SHP77 (cell line): ENCODE data around the gene TXNIP.
A peak's percentile ranks its signal among the peaks of the same experiment; 100 is the strongest.

ENCODE experiments used
- DNase-seq, 2 experiments: peaks; one replicate each; lab custom pipeline; 2025; lab: John Stamatoyannopoulos, UW

TXNIP gene

DNA sequence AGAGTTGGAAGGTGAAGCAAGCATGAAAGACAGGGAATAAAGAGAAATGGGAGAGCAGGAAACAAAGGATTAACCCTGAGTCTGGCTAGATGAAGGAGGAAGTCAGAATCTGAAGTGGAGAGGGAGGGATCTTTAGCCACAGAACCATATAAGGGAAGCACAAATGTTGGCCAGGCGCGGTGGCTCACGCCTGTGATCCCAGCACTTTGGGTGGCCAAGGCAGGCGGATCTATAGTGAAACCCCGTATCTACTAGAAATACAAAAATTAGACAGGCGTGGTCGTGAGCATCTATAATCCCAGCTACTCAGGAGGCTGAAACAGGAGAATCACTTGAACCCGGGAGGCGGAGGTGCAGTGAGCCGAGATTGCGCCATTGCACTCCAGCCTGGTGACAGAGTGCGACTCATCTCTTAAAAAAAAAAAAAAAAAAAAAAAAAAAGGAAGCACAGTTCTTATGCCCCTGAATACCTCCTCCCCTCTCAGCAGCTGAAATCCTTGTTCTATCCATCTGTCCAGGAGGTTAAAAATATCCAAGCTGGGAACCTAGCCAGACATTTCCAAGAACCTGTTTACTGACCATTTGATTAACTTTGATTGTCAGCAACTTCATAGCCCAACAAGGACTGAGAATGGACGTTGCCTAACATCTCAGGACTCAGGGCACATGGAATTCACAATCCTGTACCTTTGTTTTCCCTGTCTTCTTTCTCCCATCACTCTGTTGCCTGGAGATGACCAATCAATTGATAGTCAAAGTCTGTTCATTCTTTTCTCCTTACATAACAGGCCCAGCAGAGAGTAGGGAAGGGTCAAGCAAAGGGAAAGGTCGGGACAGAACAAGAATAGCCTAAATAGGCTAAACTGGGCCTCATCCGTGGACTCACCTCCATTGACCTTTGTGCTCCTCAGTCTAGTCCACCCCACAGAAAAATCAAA is 10.6 kb downstream of the TXNIP start:
- peak; percentile 48 to 50 for DNase-seq

- DNase-seq: no peak
Measured at GRCh38 chr1:145985129-145985501, 11.3 kb downstream of the TXNIP start.

GRCh38 chr1:145983960-145984830 is 12.2 kb downstream of the TXNIP start:
- no peak for DNase-seq

- DNase-seq: no peak
Measured at GRCh38 chr1:145983206-145983675, 13.1 kb downstream of the TXNIP start.

- DNase-seq: no peak
Measured at GRCh38 chr1:145982010-145982723, 14.2 kb downstream of the TXNIP start.

GRCh38 chr1:145980457-145980994 is 15.9 kb downstream of the TXNIP start:
- no peak for DNase-seq

DNA sequence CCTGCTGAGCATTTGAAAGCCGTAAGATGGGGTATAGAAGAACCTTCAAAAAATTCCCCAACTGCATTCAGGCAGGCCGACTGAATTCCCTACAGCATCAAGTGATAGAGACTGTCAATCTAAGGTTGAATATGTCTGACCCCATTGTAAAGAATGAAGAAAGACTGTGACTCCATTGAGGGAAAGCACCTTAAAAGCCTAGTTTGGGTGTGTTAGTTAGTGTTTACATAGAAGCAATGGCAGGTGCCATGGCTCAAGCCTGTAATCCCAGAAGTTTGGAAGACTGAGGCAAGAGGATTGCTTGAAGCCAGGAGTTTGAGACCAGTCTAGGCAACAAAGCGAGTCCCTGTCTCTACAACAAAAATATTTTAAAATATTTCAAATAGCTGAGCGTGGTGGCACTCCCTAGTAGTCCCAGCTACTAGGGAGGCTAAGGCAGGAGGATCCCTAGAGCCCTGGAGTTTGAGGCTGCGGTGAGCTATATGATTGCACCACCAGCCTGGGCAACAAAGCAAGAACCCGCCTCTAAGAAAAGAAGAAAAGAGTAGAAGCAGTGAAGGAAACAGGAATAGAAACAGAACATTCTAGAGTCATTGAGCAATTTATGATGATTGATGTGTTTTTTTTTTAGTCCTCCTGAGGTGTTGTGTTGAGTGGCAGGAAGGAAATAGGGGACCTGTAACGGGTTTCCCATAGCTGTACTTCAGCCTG is 16.5 kb downstream of the TXNIP start:
- no peak for DNase-seq

DNA sequence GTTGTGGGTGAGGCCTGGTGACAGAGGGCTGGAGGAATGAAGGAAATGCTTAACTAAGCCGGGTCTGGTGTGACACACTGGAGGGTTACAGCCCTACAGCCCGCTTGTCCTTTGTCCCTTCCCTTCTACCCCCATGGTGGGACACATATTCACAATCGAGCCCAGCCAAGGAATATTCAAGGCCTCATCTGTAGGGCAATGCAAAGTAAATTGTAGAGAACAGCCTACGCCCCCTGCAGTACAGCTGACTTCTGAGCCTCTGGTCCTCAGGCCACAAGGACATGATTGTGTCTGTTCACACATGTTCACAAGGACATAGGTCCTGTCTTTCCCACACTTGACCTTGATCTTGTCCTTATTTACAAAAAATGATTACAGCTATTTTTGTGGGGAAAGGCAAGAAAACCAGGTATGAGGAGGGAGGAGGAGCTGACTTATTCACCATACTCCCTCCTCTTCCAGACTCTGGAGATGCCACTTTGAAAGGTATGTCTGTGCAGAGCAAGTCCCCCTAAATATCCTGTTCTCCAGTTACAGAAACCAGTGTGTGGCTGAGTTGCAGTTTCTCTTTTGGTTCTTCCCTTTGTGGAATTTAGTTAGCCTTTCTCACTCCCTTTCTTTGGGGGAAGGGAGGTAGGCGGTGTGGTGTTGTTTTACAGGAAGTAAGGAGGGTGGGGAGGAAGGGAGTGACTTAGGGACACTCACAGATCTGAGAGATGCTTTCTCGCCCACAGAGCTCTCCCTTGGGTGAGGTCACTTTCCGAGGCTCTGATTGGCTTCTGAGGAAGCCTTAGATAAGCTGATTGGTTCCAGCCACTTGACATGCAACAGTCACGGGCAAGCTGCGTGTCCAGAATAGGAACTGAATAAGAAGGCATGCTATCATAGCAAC is 17.3 kb downstream of the TXNIP start:
- peak; percentile 99 for DNase-seq

GRCh38 chr1:145978471-145978853 is 17.9 kb downstream of the TXNIP start:
- DNase-seq: no peak

- peak; percentile 84 to 90 for DNase-seq
Measured at GRCh38 chr1:145977486-145978470, 18.6 kb downstream of the TXNIP start.

GRCh38 chr1:145977016-145977415 is 19.4 kb downstream of the TXNIP start:
- no peak for DNase-seq

DNA sequence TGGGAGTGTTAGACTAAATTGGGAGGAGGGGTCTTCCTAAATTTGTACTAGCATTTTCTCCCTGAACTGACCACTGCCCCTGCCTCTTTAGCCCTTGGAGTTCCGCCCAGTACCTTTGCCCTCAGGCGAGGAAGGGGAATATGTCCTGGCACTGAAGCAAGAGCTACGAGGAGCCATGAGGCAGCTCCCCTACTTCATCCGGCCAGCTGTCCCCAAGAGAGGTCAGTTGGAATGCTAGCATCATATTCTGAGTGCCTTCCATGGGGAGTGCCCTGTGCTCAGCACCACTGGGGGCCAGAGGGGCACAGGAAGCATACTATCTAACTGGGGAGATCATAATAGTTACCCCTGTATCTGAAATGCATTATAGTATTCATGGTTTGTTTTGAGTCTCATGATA is 21.2 kb downstream of the TXNIP start:
- no peak for DNase-seq

DNA sequence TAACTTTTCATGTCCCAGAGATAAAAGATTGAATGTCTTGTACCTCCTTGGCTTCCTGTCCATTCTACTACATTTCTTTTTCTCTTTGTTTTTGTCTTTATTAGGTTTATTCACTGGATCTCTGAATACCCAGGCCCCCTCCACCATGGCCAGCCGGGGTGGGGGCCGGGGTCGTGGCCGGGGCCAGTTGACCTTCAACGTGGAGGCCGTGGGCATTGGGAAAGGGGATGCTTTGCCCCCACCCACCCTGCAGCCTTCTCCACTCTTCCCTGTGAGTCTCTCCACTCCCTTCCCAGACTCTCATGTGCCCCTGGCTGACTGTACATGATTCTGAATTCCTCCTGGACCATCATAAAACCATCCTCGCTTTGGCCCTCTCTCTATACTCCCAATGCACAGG is 21.7 kb downstream of the TXNIP start:
- no peak for DNase-seq

DNA sequence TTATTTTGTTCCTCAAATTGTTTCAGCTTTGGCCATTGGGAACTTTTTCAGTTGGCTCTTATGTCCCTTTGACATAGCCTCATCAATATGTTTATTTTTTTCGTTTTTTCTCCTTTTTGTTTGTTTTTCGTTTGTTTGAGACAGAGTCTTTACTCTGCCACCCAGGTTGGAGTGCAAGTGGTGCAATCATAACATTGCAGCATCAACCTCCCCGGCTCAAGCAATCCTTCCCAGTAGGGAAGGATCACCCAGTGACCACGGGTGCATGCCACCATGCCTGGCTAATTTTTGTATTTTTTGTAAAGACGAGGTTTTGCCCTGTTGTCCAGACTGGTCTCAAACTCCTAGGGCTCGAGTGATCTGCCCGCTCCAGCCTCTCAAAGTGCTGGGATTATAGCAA is 23.8 kb downstream of the TXNIP start:
- no peak for DNase-seq

DNA sequence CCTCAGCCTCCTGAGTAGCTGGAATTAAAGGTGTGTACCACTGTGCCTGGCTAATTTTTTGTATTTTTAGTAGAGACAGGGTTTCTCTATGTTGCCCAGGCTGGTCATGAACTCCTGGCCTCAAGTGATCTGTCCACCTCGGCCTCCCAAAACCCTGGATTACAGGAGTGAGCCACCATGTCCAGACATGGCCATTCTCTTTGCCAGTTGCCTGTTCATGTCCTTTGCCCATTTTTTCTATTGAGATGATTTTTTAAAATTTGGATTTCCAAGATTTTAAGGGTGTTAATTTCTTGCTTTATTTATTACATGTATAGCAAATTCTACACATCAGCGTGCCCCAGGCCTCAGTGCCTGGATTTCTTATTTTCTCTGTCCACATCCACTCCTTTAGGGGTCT is 29.1 kb downstream of the TXNIP start:
- no peak for DNase-seq

DNA sequence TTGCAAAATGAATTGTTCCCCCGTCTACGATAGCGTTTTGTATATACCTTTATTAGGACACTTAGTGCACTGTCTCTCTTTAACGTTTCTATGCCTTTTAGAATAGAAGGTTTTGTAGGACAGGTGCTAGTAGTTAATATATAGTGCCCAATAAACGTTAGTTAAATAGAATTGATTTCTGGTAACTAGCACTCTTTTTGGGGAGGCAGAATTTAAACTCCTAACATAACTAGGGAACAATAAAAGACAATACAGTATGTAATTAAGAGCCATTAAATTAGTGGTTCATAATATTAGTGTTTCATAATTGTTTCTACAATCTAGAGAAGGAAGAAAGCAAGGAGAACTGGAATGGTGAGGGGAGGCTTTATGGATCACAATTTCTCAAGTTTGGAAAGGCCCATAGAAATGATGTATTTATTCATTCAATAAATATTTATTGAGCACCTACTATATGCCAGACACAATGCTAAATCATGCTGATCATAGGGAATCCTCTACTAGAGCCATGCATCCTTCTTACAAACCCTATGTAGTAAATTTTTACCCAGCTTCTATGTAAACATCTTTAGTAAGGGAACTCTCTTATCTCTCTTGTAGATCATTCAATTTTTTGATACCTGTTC is 31.1 kb downstream of the TXNIP start:
- no peak for DNase-seq

DNA sequence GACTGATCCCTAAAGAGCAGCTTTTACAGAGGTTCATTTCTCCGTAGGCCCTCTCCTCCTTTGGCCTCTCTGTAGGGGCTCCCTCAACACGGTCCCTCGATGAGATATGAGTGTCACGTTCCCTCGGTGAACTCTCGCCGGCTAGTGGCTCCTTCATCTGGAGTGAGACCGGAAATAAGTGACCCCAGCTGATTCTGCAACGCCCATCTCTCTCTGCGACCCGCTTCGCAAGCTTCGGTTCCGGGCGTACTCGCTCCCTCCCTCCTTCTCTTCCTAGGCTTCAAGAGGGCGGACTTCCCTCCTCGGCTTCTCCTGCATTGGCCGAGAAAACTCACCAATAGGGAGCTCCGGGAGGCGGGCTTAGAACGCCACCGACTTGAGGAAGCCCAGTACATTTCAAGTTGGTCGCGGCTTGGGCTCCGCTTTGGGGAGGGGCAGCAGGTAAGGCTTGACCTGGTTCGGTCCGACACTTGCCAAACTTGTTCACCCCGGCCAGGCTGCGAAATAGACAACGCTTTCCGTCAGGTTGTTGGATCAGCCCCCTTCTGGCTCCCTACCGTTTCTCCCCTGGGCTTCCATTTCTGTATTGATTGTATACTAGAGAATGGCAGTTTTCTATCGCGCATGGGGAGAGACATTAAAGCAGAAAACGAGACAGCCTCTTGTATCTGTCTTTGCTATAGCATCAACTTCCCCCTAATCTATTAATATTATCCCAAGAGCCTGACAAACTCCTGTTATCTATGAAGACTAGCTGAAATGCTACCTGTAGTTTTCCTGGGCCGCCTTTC is 31.9 kb downstream of the TXNIP start, which contains the start of the genes ANKRD34A and POLR3GL:
Gene ANKRD34A, minus strand, starts transcription at position 248 of the 791 bp plus-strand sequence. CDS start 2,816 bp downstream, outside the sequence.
Gene POLR3GL, plus strand, starts transcription at position 363 of the 791 bp plus-strand sequence. CDS start 10,176 bp downstream, outside the sequence.
- DNase-seq: peak; percentile 100
